ENCODE data around the gene FAM151B. TPM values are rescaled to one million over a fixed set of nuclear protein-coding genes. Genes with fewer than 3 reads are reported as not detected.
"Not testable (repeated sequence)": the region's sequence is repeated elsewhere in the genome, so short reads cannot be mapped to it uniquely, and the experiment has no call there.

FAM151B gene
- total RNA-seq, 1 experiment from 2014 or later: 2.4 TPM

DNA sequence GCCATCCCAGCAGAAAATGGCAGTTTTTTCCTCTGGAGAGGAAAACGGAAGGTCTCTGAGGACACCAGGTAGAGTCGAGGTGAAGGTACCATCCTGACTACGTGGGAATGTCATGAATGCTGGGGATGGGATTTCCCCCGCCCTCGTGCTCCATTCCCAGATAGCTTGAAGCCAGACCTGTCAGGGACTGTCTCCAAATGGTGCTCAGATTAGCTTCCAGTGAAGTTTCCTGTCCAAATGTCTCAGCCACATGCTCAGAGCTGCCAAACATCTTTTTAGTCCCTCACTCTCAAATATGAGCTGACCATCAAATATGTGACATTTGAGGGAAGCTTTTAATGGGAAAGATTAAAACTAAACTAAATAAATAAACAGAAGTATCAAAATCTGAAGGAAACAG is 89.8 kb downstream of the FAM151B start:
- intact Hi-C loops (cut with micrococcal nuclease; ENCODE audit: unreplicated experiment): no loop called here
- Mint-ChIP-seq H3K27ac (ENCODE audit: unreplicated experiment) (no peak overlapping the region), H3K4me1 (ENCODE audit: low read depth, unreplicated experiment) (no peaks in the 10 kb centered on the region), H3K4me3 (ENCODE audit: unreplicated experiment) (no peak overlapping the region), H3K27me3 (ENCODE audit: insufficient read depth, unreplicated experiment) (peaks cover 9% of the 10 kb centered on the region), H3K9me3 (ENCODE audit: unreplicated experiment) (no peaks in the 10 kb centered on the region), H3K36me3 (ENCODE audit: insufficient read depth, unreplicated experiment) (no peaks in the 10 kb centered on the region)
- ChIA-PET CTCF (no interaction called here), POLR2A (no interaction called here)
- Histone ChIP-seq H3K4me1 (no peaks in the 10 kb centered on the region), H3K4me3 (ENCODE audit: low read depth, low read length) (no peak overlapping the region), H3K9me3 (no peaks in the 10 kb centered on the region), H3K36me3 (ENCODE audit: control insufficient read depth, insufficient read depth, low read length) (no peaks in the 10 kb centered on the region), H3K27me3 (replicated peaks; ENCODE audit: control insufficient read depth, insufficient read depth, low read length) (no peaks in the 10 kb centered on the region)
- BruUV-seq (replicated peaks): no TSS peak
- no peak for DNase-seq
- TF ChIP-seq, protein P1, sequence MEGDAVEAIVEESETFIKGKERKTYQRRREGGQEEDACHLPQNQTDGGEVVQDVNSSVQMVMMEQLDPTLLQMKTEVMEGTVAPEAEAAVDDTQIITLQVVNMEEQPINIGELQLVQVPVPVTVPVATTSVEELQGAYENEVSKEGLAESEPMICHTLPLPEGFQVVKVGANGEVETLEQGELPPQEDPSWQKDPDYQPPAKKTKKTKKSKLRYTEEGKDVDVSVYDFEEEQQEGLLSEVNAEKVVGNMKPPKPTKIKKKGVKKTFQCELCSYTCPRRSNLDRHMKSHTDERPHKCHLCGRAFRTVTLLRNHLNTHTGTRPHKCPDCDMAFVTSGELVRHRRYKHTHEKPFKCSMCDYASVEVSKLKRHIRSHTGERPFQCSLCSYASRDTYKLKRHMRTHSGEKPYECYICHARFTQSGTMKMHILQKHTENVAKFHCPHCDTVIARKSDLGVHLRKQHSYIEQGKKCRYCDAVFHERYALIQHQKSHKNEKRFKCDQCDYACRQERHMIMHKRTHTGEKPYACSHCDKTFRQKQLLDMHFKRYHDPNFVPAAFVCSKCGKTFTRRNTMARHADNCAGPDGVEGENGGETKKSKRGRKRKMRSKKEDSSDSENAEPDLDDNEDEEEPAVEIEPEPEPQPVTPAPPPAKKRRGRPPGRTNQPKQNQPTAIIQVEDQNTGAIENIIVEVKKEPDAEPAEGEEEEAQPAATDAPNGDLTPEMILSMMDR (IDR thresholded peaks at IDR 0.05; ENCODE audit: insufficient read depth in 1 of 2, low read depth in 1 of 2, low read length in 1 of 2, severe bottlenecking in 1 of 2, unreplicated experiment in 1 of 2): no peak

DNA sequence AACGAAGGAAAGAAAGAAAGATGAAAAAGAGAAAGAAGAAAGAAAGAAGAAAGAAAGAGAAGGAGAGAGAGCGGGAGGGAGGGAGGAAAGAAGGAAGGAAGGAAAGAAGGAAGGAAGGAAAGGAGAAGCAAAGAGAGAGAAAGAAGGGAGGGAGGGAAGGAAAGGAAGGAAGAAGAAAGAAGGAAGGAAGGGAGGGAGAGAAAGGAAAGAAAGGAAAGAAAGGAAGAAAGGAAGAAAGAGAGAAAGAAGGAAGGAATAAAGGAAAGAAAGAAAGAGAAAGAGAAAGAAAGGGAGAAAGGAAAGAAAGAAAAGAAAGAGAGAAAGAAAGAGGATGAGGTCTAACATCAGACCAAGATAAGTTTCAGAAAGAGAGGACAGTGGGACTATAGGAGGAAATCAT is 91.2 kb downstream of the FAM151B start:
- Mint-ChIP-seq H3K4me1 (ENCODE audit: low read depth, unreplicated experiment) (no peaks in the 10 kb centered on the region), H3K27ac (ENCODE audit: unreplicated experiment) (no peak overlapping the region), H3K36me3 (ENCODE audit: insufficient read depth, unreplicated experiment) (no peaks in the 10 kb centered on the region), H3K9me3 (ENCODE audit: unreplicated experiment) (no peaks in the 10 kb centered on the region), H3K4me3 (ENCODE audit: unreplicated experiment) (no peak overlapping the region), H3K27me3 (ENCODE audit: insufficient read depth, unreplicated experiment) (peaks cover 8% of the 10 kb centered on the region)
- H3K36me3 ChIP-seq (ENCODE audit: control insufficient read depth, insufficient read depth, low read length): no peaks in the 10 kb centered on the region
- intact Hi-C loops (cut with micrococcal nuclease; ENCODE audit: unreplicated experiment): no loop called here
- no peaks in the 10 kb centered on the region for H3K9me3 ChIP-seq
- no peak overlapping the region for H3K4me3 ChIP-seq (ENCODE audit: low read depth, low read length)
- H3K27me3 ChIP-seq (replicated peaks; ENCODE audit: control insufficient read depth, insufficient read depth, low read length): no peaks in the 10 kb centered on the region
- POLR2A ChIA-PET: no interaction called here
- DNase-seq: no peak
- CTCF ChIA-PET: no interaction called here
- H3K4me1 ChIP-seq: no peaks in the 10 kb centered on the region
- TF ChIP-seq, protein P1 (IDR thresholded peaks at IDR 0.05; ENCODE audit: insufficient read depth in 1 of 2, low read depth in 1 of 2, low read length in 1 of 2, severe bottlenecking in 1 of 2, unreplicated experiment in 1 of 2): no peak
- no TSS peak for BruUV-seq (replicated peaks)

DNA sequence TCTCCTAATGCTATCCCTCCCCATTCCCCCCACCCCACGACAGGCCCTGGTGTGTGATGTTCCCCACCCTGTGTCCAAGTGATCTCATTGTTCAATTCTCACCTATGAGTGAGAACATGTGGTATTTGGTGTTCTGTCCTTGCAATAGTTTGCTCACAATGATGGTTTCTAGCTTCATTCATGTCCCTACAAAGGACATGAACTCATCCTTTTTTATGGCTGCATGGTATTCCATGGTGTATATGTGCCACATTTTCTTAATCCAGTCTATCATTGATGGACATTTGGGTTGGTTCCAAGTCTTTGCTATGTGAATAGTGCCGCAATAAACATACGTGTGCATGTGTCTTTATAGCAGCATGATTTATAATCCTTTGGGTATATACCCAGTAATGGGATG is 92.4 kb downstream of the FAM151B start:
- H3K4me3 ChIP-seq (ENCODE audit: low read depth, low read length); H3K36me3 ChIP-seq (ENCODE audit: control insufficient read depth, insufficient read depth, low read length); H3K36me3 Mint-ChIP-seq (ENCODE audit: insufficient read depth, unreplicated experiment); H3K4me3 Mint-ChIP-seq (ENCODE audit: unreplicated experiment); DNase-seq; H3K27me3 ChIP-seq (replicated peaks; ENCODE audit: control insufficient read depth, insufficient read depth, low read length); BruUV-seq (replicated peaks); H3K4me1 ChIP-seq; H3K27me3 Mint-ChIP-seq (ENCODE audit: insufficient read depth, unreplicated experiment); H3K9me3 Mint-ChIP-seq (ENCODE audit: unreplicated experiment); H3K9me3 ChIP-seq; H3K4me1 Mint-ChIP-seq (ENCODE audit: low read depth, unreplicated experiment); H3K27ac Mint-ChIP-seq (ENCODE audit: unreplicated experiment); CTCF ChIA-PET; POLR2A ChIA-PET: not testable (repeated sequence)
- intact Hi-C loops (cut with micrococcal nuclease; ENCODE audit: unreplicated experiment): loop anchor here (10.0 kb wide), 1 partner anchor 185 kb away; no protein-coding TSS in a partner anchor

DNA sequence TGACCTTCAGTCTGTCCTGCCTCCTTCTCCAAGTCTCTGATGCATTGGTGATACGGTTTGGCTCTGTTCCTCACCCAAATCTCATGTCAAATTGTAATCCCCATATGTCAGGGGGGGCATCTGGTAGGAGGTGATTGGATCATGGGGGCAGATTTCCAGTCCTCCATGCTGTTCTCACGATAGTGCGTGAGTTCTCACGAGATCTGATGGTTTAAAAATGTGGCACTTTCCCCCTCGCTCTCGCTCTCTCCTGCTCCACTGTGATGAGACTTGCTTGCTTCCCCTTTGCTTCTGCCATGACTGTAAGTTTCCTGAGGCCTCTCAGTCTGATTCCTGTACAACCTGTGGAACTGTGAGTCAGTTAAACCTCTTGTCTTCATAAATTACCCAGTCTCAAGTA is 96.9 kb downstream of the FAM151B start:
- Mint-ChIP-seq H3K27ac (ENCODE audit: unreplicated experiment) (no peak overlapping the region), H3K36me3 (ENCODE audit: insufficient read depth, unreplicated experiment) (no peaks in the 10 kb centered on the region), H3K4me1 (ENCODE audit: low read depth, unreplicated experiment) (no peaks in the 10 kb centered on the region), H3K27me3 (ENCODE audit: insufficient read depth, unreplicated experiment) (no peaks in the 10 kb centered on the region), H3K9me3 (ENCODE audit: unreplicated experiment) (no peaks in the 10 kb centered on the region), H3K4me3 (ENCODE audit: unreplicated experiment) (no peak overlapping the region)
- H3K36me3 ChIP-seq (ENCODE audit: control insufficient read depth, insufficient read depth, low read length): no peaks in the 10 kb centered on the region
- no peaks in the 10 kb centered on the region for H3K9me3 ChIP-seq
- no peaks in the 10 kb centered on the region for H3K27me3 ChIP-seq (replicated peaks; ENCODE audit: control insufficient read depth, insufficient read depth, low read length)
- no peak for DNase-seq
- TF ChIP-seq, protein P1 (IDR thresholded peaks at IDR 0.05; ENCODE audit: insufficient read depth in 1 of 2, low read depth in 1 of 2, low read length in 1 of 2, severe bottlenecking in 1 of 2, unreplicated experiment in 1 of 2): no peak
- intact Hi-C loops (cut with micrococcal nuclease; ENCODE audit: unreplicated experiment): loop anchor here (10.0 kb wide), 1 partner anchor 180 kb away; no protein-coding TSS in a partner anchor
- ChIA-PET POLR2A (no interaction called here), CTCF (no interaction called here)
- H3K4me3 ChIP-seq (ENCODE audit: low read depth, low read length): no peak overlapping the region
- no peaks in the 10 kb centered on the region for H3K4me1 ChIP-seq
- BruUV-seq (replicated peaks): no TSS peak

Data from Caco-2 (cell line).